HuH-7 (cell line): ENCODE measurements around the gene CNMD.
A peak's percentile ranks its signal among the peaks of the same experiment; 100 is the strongest.
"Not testable (repeated sequence)": the region's sequence is repeated elsewhere in the genome, so short reads cannot be mapped to it uniquely, and the experiment has no call there.

Experiments used
- DNase-seq: peaks from one replicate; pipeline ENCODE4 v3.0.0; 2011; ENCODE audit warnings: low spot score

The CNMD gene

GRCh38 chr13:52686376-52686775, 53.2 kb downstream of the CNMD start:
- no peak for DNase-seq

GRCh38 chr13:52685806-52686205, 53.8 kb downstream of the CNMD start:
- not testable (repeated sequence) for DNase-seq

- DNase-seq = no peak
Measured at GRCh38 chr13:52677823-52678222, 61.8 kb downstream of the CNMD start.

- no peak for DNase-seq
Measured at GRCh38 chr13:52673465-52673864, 66.2 kb downstream of the CNMD start.

GRCh38 chr13:52670726-52671125, 68.9 kb downstream of the CNMD start:
- no peak for DNase-seq

- DNase-seq = no peak
Measured at GRCh38 chr13:52669677-52670076, 69.9 kb downstream of the CNMD start.

- DNase-seq = peak; percentile 1
Measured at GRCh38 chr13:52665325-52665724, 74.3 kb downstream of the CNMD start.

- no peak for DNase-seq
Measured at GRCh38 chr13:52664272-52664671, 75.3 kb downstream of the CNMD start.

GRCh38 chr13:52659340-52659739, 80.3 kb downstream of the CNMD start:
- DNase-seq = no peak
